Measurements from ENCODE around the gene SF3B3.
"Not testable (repeated sequence)": the region's sequence is repeated elsewhere in the genome, so short reads cannot be mapped to it uniquely, and the experiment has no call there.

The SF3B3 gene

GRCh38 chr16:70592106-70592571 lies 68.5 kb downstream of the SF3B3 start:
- DNase-seq, result no peak

- DNase-seq, result no peak
Observed at GRCh38 chr16:70593544-70593943, 69.9 kb downstream of the SF3B3 start.

- DNase-seq, result peak in 1 of 2 experiments; percentile 15
Observed at GRCh38 chr16:70594569-70594968, 71.0 kb downstream of the SF3B3 start.

- no peak for DNase-seq
Observed at GRCh38 chr16:70597135-70597835, 73.7 kb downstream of the SF3B3 start.

- no peak for DNase-seq
Observed at GRCh38 chr16:70598937-70599503, 75.4 kb downstream of the SF3B3 start.

- DNase-seq, result no peak
Observed at GRCh38 chr16:70600730-70601129, 77.1 kb downstream of the SF3B3 start.

GRCh38 chr16:70601576-70602575 lies 78.3 kb downstream of the SF3B3 start:
- DNase-seq, result no peak

- no peak for DNase-seq
Observed at GRCh38 chr16:70602831-70603230, 79.2 kb downstream of the SF3B3 start.

- no peak for DNase-seq
Observed at GRCh38 chr16:70604407-70605282, 81.0 kb downstream of the SF3B3 start.

GRCh38 chr16:70605283-70605657 lies 81.7 kb downstream of the SF3B3 start:
- DNase-seq, result no peak

GRCh38 chr16:70608521-70608920 lies 84.9 kb downstream of the SF3B3 start:
- no peak for DNase-seq

- DNase-seq, result no peak
Observed at GRCh38 chr16:70610273-70611223, 86.9 kb downstream of the SF3B3 start.

- no peak for DNase-seq
Observed at GRCh38 chr16:70611224-70611598, 87.6 kb downstream of the SF3B3 start.

- no peak for DNase-seq
Observed at GRCh38 chr16:70611785-70612303, 88.2 kb downstream of the SF3B3 start.

GRCh38 chr16:70612931-70613330 lies 89.3 kb downstream of the SF3B3 start:
- no peak for DNase-seq

- no peak for DNase-seq
Observed at GRCh38 chr16:70614208-70614951, 90.8 kb downstream of the SF3B3 start.

- DNase-seq, result no peak
Observed at GRCh38 chr16:70615945-70616344, 92.3 kb downstream of the SF3B3 start.

- DNase-seq, result not testable (repeated sequence)
Observed at GRCh38 chr16:70621864-70622263, 98.2 kb downstream of the SF3B3 start.
